ENCODE results near the gene IBA57.

Gene IBA57

DNA sequence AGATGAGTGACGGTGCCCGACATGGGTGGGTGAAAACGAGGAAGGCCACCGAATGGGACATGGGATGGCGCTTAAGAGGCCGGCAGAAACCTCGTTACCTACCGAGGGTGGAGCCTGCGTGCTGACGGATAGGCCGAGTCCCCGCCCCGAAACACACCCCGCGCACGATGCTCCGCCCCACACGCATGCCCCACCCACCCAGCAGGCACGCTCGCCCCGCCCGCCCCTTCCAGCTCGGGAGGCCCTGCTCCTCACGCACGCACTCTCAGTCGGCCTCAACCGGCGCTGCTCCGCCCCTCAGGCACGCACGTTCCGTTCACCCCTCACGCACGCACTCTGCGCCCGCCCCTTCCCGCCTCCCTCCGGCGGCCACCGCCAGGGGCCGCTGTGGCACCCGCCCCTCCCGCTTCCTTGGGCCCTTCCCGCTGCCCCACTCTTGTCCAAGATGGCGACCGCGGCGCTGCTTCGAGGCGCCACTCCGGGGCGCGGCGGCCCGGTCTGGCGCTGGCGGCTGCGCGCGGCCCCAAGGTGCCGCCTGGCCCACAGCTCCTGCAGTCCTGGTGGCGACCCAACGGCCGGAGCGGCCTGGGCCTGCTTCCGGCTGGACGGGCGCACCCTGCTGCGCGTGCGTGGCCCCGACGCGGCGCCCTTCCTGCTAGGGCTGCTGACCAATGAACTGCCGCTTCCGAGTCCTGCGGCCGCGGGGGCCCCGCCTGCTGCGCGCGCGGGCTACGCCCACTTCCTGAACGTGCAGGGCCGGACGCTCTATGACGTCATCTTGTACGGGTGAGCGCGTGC lies at the start of gene IBA57:
IBA57 (plus strand) TSS at position 433 of the 798 bp plus-strand sequence; CDS start at position 446, 13 bp downstream.
- peak; percentile 99 for DNase-seq

DNA sequence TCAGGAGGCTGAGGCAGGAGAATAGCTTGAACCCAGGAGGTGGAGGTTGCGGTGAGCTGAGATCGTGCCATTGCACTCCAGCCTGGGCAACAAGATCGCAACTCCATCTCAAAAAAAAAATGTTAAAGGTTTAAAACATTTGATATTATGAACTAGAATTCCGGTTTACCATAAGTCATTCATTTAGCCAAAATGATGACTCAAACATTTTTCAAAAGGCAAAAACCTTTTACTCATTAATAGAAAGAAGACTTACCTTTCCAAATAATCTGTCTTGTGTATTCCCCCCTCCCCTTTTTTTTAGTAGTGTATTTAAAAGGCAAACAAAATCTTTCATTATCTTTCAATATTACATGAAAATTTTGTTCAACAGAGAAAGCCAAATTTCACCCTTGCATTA lies 48.3 kb upstream of the IBA57 start:
- no peak for DNase-seq

DNA sequence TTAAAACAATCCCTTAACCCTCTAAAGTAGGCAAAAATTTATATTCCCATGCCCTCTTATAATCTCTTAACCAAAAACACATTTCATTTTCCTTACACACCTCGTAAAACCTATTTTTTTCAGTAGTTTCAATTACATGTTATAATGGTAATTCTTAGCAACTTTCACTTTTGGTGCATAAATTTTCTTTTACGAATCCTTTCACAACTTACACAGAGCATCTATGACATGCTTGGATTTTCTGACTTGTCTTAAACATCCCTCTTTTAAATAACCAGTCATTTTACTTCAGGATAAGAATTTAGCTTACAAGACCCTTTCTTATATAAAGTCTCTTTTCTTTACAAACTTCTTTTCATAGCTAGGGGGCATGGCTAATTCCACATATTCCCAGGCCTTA lies 47.6 kb upstream of the IBA57 start:
- no peak for DNase-seq

DNA sequence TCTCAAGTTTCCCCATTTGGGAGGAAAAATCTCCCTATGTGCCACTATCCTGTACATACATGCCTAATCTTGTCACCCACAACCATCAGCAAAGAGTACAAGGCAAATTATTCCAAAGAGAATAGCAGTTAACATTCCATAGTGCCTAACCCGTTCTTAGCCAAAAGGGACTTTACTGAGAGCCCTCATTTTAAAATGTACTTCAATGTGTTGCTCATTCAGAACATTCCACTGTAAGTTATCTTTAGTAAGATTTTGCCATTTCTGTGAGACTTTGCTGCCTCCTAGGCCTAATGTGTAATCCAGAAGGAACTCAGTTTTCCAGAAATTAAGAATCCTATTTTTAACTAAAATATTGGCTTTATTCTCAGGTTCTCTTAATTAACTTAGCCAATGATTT lies 45.3 kb upstream of the IBA57 start:
- no peak for DNase-seq

DNA sequence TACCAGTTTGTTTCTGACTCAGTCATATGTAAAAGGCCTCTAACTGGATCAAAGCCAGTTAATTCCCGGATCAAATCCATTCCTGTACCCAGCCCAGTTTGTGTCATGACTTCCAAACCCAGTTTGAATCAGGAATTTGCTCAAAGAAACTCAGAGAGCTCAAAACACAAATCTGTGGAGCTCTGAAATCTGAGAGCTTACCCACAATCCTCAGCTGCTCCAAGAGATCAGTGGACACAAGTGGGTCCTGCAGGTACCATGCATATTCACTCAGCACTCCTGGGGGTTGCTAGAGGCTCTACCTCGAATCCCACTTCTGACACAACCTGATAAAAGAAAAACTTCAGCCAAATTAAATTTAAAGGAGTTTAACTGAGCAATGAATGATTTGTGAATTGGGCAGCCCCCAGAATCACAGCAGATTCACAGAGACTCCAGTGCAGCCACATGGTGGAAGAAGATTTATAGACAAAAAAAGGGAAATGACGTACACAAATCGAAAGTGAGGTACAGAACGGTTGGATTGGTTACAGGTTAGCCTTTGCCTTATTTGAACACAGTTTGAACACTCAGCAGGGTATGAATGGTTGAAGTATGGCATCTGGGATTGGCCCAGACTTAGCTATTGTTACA lies 44.6 kb upstream of the IBA57 start:
- no peak for DNase-seq

DNA sequence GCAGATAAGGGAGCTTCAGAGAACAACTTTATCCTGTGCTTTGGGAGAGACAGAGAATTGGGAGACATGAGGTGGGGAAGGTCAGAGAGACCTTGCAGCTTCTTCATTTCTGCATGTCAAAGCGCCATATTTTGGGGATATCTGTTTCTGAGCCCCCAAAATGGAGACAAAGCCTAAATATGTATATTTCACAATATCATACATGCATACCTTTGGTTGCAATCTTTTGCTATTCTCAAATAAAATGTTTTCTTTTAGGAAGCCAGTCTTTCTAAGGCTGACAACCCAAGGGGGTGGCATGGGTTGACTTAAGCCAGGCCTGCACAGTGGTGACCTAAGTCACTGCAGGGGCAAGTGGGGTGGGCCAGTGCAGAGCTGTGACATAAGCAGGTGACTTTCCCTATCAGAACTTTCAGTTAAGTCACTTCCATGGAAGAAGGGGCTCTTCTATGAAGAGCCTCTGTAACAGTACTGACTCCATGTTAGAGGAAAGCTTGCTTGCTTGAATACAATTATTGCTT lies 42.6 kb upstream of the IBA57 start:
- no peak for DNase-seq

DNA sequence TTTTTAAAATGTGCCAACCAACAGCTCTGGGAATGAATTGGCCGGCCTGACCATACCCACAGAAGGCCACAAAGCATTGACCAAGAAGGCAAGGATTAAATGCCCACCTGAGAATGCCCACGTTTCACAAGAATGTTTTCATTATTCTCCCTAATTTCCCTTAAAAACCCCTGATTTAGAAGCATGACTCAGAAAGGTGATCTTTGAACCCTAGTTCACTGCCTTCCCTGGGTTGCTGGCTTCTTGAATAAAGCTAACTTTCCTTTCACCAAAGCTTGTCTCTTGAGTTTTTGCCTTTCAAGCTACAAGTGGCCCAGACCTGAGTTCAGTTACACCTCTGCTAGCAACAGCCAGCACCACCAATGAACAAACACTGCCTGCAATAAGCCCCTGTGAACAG lies 42.1 kb upstream of the IBA57 start:
- DNase-seq: no peak

DNA sequence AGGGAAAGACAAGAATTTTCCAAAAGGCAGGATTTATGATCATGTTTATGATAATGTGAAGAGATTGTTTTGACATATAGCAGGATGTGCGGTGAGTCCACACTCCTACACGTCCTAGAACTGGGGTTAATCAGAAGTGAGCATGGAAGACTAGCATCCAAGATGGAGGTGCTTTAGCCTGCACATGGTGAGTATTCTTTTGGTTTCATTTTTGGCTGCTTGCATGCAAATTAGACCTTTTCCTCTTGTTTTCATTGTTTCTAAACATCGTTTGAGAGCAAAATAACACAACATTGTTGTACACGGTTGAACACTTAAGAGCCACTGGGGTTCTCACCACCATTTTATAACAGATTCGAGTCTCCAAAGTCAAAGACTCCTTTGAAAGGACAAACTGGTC lies 40.4 kb upstream of the IBA57 start:
- DNase-seq: no peak

DNA sequence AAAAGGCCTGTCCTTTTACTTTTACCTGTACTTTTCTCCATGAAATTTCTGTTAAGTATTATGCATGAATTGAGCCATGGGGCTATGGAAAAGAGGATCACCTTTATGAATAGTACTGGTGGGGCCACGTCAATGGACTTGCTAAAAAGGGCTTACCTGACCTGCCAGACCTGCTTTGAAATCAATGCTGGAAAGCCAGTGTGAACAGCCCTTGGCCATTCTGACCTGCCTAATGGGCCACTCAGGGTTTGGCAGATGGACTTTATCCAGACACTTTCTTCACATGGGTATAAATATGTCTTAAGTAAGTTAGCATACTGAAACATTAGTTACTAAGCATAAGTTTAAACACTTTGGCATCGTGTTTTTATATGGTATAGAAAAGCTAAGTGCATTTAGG lies 33.8 kb upstream of the IBA57 start:
- no peak for DNase-seq

DNA sequence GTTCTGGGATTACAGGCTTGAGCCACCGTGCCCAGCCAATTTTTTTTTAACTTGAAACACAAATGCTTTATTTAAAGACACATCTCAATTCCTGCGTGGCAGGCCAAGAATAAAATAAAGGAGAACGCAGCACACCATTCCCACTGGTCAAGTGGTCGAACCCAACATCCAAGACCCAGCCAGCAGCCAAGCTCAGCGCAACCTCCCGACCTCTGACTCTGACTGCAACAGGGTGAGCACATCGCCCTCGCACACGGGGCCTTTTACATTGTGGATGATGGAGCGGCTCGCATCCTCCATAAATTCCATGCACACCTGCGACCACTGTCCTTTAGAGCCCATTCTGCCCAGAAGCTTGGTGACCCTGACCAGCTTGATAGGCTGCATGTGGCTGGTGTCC lies 31.0 kb upstream of the IBA57 start:
- no peak for DNase-seq

DNA sequence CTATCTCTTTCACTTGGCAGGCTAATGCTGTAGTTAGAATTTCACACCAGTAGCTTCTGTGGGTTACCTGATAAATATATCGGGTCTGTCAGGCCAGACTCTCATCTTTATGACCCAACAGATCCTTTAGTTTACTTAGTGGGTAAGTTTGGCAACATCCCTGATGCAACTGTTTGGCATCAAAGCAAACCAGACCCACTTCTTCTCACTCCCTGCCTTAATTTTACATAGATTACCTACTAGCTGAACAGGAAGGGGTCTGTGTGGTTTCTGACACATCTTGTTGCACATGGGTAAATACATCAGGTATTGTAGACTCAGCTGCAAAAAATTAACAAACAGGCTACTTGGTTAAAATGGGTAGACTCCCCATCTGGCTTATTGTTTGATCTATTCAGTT lies 28.7 kb upstream of the IBA57 start:
- no peak for DNase-seq

DNA sequence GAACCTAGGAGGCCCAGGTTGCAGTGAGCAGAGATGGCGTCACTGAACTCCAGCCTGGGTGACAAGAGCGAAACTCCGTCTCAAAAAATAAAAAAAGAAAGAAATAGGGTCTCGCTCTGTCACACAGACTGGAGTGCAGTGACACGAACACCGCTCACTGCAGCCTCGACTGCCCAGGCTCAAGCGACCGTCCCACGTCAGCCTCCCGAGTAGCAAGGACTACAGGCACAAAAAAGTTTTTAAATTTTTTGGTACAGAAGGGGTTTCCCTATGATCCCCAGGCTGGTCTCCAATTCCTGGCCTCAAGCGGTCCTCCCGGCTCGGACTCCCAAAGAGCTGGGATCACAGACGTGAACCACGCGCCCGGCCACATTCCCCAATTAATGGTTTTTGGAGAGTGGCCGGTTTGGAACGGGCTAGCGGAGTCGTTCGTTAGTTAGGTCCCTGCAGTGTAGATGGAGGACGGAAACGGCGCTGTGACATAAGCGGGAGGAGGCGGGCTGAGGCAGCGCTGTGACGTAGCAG lies 26.1 kb upstream of the IBA57 start:
- DNase-seq: no peak

DNA sequence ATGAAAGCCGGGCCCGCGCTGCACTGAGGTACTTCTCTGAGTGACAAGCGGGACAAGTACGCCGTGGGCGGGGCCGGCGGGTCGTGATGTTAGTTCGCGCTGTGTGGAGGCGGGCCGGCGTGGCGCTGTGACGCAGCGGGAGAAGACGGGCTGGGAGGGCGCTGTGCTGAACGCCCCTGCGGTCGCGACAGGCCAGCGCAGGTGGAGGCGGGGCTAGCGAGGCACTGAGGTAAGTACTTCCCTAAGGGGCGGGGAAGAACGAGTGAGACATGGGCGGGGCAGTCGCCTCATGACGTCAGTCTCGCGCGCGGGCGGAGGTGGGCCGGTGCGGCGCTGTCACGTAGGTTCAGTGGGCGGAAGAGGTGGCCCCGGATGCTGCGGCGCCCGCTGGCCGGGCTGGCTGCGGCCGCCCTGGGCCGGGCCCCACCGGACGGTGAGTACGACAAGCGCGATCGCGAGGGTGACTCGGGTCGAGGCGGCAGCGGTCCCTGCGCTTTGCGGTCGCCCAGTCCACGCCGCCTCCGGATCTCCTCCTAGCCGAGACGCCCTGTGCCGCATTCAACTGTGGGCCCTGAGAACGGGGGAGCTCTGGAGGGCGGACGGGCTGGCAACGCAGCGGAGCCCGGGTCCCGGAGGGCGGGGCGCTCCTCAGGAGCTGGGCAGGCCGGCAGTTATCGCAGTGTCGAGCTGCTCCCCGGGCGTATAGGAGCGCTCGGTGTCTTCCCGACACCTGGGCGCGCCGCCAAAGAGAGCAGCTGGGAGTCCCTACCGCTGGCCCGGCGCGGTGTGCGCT lies 25.5 kb upstream of the IBA57 start, which contains the start of gene GUK1:
GUK1 (plus strand) TSS at position 349 of the 793 bp plus-strand sequence; CDS start at position 373, 24 bp downstream.
- peak; percentile 100 for DNase-seq

DNA sequence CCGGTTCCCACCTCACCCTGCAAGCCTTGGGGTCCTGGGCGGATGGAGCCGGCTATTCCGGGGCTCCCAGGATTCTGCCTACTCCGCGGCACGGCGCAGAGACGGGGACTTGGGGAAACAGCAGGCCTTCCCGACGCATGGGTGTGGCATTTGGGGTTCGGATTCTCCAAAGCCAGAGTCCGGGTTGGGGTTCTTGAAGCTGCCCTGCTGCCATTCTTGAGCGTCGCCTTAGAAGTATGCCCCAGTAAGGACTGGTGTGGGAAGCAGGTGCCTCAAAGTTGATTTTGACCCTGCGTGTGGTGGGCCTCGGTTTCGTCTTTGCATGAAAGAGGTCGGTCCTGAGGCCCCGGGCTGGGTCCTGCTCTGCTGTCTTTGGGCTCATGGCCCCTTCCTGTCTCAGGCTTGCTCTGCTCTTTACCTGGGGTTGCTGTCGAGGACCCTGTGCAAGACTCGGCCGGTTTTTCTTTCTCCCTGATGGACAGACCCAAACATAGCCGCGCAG lies 24.8 kb upstream of the IBA57 start:
- peak; percentile 20 for DNase-seq

DNA sequence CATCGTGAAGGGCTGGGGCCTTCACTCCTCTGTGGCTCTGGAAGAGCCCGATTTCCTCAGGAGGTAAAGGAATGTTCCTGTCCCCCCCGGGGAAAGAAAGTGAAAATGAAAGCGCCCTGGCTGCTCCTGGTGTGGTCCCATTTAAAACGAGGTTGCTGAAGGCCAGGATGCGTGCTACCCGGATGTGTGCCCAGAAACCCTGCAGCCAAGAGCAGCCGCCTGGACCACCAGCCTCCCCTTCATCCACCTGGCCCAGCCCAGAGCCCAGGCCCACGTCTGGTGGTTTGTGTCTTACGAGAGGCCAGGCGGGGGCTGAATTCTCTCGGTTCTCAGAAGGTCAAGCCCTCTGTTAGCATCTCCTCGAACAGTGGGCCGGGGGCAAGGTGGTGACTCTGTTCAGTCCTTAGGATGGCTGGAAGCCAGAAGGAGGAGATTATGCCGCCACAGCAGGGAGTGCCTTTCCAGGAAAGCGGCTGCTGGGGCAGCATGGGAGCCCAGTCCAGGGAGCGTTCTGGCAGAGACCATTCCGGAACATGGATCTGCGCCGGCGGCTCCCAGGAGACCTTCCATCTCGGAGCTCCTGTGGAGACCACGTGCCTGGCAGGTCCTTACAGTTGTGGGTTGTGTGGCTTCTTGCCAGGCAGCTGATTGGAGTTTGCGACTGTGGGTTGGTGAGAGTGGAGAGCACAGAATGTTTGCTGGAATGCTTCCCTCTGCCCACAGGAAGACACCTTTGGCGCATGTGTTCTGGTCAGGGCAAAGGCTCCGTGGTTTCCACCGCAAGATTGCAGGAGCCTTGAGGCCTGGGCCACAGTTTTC lies 24.2 kb upstream of the IBA57 start:
- peak; percentile 20 for DNase-seq

DNA sequence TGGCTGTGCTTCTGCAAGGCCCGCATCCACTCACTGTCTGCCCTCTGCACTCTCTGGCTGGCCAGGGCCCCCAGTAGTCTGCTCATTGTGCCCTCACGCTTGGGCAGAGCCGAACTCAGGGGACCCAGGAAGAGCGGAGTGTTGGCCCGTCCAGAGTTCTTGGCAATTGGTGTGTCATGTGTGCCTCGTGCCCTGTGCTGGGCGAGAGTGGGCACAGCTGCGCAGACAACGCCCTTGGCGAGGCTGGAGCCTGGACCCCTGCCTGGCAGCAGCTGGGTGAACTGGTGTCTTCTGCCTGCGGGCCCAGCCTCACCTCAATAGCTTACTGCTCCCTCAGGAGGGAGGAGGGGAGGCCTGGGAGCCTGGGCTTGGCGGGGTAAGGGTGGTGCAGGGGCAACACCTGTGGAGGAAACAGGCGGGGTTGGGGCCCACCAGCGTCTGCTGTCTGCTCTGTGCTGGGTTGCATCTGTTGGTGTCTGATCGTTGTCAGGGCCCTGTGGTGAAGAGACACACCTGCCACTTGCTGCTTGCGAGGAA lies 23.4 kb upstream of the IBA57 start:
- DNase-seq: peak; percentile 16

DNA sequence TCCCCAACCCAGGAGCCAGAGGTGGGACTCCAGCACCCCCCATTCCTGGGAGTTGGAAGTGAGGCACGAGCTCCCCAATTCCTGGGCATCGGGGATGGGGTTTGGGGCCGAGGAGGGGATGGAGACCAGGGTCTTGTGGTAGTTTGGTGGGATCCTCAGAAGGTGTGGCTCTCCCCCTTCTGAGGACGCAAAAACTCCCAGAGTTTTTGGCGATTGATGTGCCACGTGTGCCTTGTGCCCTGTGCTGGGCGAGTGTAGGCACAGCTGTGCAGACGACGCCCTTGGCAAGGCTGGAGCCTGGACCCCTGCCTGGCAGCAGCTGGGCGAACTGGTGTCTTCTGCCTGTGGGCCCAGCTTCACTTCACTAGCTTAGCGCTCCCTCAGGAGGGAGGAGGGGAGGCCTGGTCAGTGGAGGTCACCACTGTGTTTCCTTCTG lies 22.9 kb upstream of the IBA57 start:
- DNase-seq: no peak

DNA sequence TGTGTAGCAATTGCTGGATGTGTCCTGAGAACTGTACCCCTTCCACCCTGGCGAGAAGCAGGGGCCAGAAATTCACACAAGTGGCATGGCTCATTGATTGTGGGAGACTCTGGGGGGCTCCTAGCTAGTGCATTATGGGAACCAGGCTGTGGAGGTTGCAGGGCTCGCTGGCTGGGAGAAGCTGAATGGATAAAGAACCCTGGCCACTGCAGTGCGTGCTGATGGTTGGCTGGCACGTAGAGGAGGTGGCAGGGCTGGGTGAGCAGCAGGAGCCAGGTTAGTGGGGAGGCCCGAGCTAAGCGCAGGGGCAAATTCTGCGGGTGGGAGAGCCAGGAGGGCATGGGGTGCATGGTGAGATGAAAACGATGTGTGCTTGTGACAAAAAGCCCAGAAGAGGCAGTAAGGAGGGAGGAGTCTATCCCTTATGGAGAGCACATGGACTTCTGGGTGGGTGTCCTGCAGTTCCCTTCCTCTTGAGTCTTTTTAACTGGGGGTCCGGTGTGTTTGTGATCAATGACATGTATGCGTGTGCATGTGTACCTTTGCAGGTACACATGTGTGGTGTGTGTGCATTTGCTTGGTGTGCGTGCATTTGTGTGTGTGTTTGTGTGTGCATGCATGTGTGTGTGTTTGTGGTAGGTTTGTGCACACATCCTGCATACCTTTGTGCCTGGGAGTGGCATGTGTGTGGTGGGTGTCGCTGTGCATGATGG lies 22.0 kb upstream of the IBA57 start:
- DNase-seq: no peak

DNA sequence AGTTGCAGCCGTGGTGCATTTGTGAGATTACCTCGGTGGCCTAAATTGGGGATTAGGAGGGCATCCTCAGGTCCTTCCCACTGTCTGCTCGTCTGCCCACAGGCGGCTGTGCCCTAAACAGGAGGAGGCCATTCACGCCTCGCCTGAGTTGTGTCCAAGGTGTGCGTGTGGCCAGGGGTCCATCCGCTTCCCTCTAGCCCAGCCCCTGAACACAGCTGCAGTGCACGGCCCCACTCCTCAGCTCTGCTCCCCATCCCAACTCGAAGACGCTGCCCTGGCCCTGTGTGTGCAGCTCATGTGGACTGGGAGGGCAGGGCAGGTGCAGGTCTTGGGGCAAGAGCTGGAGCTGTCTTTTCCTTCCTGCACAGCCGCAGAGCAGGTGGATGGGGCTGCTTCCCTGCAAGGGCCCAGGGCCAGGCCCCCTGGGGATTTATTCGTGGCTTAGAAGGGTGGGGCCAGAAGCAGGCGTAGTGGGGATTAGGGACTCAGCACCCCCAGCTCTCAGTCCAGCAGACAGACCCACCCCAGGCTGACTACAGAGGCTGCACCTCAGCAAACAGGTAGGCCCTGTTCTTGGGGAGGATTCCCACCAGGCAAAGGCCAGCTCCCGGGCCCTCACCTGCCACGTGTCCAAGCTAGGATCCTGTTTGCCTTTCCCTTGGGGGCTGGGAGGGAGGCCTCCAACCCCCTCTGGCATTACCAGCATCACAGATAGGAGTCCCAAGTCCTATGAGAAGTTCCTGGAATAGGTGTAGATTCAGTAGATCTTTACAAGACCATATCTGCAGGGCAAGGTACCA lies 21.2 kb upstream of the IBA57 start:
- no peak for DNase-seq

DNA sequence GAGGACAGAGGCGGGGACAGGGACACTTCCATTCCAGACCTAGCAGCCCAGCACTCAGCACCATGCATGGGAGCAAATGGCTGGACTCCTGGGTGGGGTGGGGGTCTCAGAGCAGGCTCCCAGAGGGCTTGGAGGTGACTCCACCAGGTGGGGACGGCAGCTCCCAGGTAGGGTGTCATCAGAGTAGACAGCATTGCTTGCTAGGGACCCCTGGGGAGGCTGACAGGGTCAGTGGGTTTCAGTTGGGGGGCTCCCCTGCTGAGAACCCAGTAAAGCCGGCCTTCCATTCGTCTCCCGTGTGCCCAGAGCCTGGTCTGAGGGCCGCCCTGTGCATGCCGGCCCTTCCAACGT lies 20.6 kb upstream of the IBA57 start:
- DNase-seq: no peak
